Heart left ventricle (tissue), 16 donors: ENCODE data around the gene TLR1. TPM values are rescaled to one million over a fixed set of nuclear protein-coding genes. Genes with fewer than 3 reads are reported as not detected.

ENCODE experiments used
- ATAC-seq, 4 donors: fragments of 200-7000 bp; cut with Tn5 transposase; one replicate each; pipeline ENCODE4 v1.9.1; 2020 to 2022; ENCODE audit warnings: moderate library complexity in 4 of 4, mild to moderate bottlenecking in 3 of 4, moderate number of reproducible peaks in 1 of 4
- DNase-seq, 5 donors: peaks; one replicate each; pipeline ENCODE4 v3.0.0-alpha.2; 2020
- H3K27ac ChIP-seq, 12 donors: fragments of 200-600 bp; sonication (generic) in 4 of 12; one replicate each; pipeline versions ENCODE4 v1.5.0 to v1.8.0; 2016 to 2022; ENCODE audit warnings: mild to moderate bottlenecking in 2 of 12
- H3K27me3 ChIP-seq, 9 donors: fragments of 200-600 bp; sonication (generic) in 2 of 9; one replicate each; pipeline versions ENCODE4 v1.5.1 to v1.8.0; 2016 to 2022; ENCODE audit warnings: mild to moderate bottlenecking in 3 of 9
- H3K36me3 ChIP-seq, 9 donors: fragments of 200-600 bp; sonication (generic) in 2 of 9; one replicate each; pipeline versions ENCODE4 v1.5.0 to v1.8.0; 2018 to 2022; ENCODE audit warnings: mild to moderate bottlenecking in 2 of 9
- H3K4me1 ChIP-seq, 12 donors: fragments of 200-600 bp; sonication (generic) in 4 of 12; one replicate each; pipeline versions ENCODE4 v1.5.0 to v1.8.0; 2016 to 2022; ENCODE audit warnings: mild to moderate bottlenecking in 3 of 12
- H3K4me3 ChIP-seq, 12 donors: fragments of 200-600 bp; sonication (generic) in 4 of 12; one replicate each; pipeline versions ENCODE4 v1.5.0 to v1.8.0; 2017 to 2022; ENCODE audit warnings: mild to moderate bottlenecking in 9 of 12, moderate library complexity in 4 of 12
- H3K9me3 ChIP-seq, 12 donors: fragments of 200-600 bp; sonication (generic) in 4 of 12; one replicate each; pipeline versions ENCODE4 v1.5.0 to v1.8.0; 2016 to 2022; ENCODE audit warnings: mild to moderate bottlenecking in 1 of 12
- POLR2A ChIP-seq, 2 donors: fragments of 450-650 bp; IDR thresholded peaks; one replicate each; pipeline ENCODE4 v1.6.1; 2017; ENCODE audit warnings: antibody characterized with exemption in 2 of 2, mild to moderate bottlenecking in 2 of 2, moderate library complexity in 2 of 2
- WGBS, 4 donors: extraction: QIAGEN DNeasy Blood & Tissue Kit in 2 of 4; methylation state at CpG; one replicate each; pipeline versions ENCODE4 v1.1.5 to v1.1.7; 2013 to 2018; 5-methylcytosine and 5-hydroxymethylcytosine counted together
- intact Hi-C, 10 donors: fragments of 100-400 bp; cut with DNase I; formaldehyde crosslinking; loops; one replicate each; pipeline versions ENCODE4 v1.11.1 to v1.14.2; 2022
- polyA plus RNA-seq, 2 donors: library from polyadenylated mRNA; stranded (reverse); fragments of 200-250 nt; gene quantifications; one replicate each; pipeline ENCODE4 v1.2.3, GENCODE V29; 2013
- total RNA-seq, 9 donors: library from RNA; depleted of rRNA in 2 of 9; stranded (reverse); fragments of >200 nt in 2 of 9; fragmentation: NEBNext Ultra II Directional in 3 of 9; extraction: Animal tissue kit (Norgen Biotek cat#: 25700) in 3 of 9; gene quantifications; one replicate each; pipeline versions ENCODE4 v1.1.0 to v1.2.4, GENCODE V29; 2016 to 2023
- TF ChIP-seq, protein P1 (sequence below), 12 donors: fragments of 200-600 bp; sonication (generic) in 4 of 12; IDR thresholded peaks; one replicate each; pipeline versions ENCODE4 v1.5.0 to v1.8.0; 2018 to 2022; ENCODE audit warnings: antibody characterized with exemption in 12 of 12, mild to moderate bottlenecking in 5 of 12
- donor health status: ischemic (EF 13 %, LVEDD 7.1; RV severe dilation, severe dysfunction).
- donor health status: healthy with polysubstance abuse.
- donor health status: DM: no; HTN: yes; CAD: no.
- donor health status: DM: no; HTN: no; CAD: no.
- donor health status: ischemic (EF 25% LVEDD 6.9; RV normal size, moderate dysfunction).
- donor health status: ischemic (EF 25% LVEDD 5.7; RV mildly dilated, moderate dysfunction).
- donor health status: healthy.
- donor health status: DM: yes; HTN: yes; CAD: no.
- donor health status: ischemic (EF 35%, LVEDD 5.7; RV mildly dilated, moderate dysfunction).
- donor health status: nonischemic (EF 11% LVEDD 7.7; RV severe dilation, severe dysfunction).
- donor health status: DM: yes; HTN: yes; CAD: no.
- donor health status: PGD.
- donor health status: ischemic (EF 29% LVEDD 5.4; RV normal size, mild dysfunction).
- donor health status: nonischemic (EF 23%, LVEDD 6.1; RV moderate dilation, normal function).

The TLR1 gene
- total and polyA plus RNA-seq, 11 donors: 0.34 to 31.8 (median 2.8) TPM

DNA sequence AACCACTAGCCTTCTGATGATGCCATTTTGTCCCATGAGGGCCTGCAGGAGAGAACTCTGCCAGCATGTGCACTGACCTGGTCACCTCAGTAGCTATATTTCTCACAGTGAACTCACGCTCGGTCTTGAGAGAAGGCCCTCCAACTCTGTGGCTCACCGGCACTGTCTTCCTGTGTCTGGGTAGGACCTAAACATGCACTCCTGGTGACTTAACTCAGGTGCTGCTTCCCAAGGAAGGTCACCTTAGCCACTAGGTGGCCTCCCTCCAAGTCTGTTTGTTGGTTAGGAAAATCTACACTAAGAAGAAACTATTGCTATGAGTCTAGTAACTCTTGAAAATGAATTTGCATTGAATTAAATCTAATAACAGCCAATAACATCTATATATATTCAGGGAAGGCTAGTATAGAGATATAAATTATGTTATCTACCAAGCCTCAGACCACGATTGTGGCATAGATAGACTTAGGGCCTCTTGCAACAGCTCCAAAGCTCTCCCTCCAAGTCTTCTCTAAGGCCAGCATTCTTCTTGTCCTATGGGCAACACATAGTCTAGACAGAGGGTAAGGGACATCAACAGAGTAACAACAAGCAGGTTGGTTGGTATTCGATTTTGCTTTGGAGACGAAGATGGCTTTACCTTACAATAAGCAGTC, 46.5 kb downstream of the TLR1 start:
- intact Hi-C loops: loop anchor here in 8 of 10 donors (2.0 to 10.0 kb wide), 5 partner anchors 25 to 379 kb away; partner anchors contain the start of genes TLR6 (in 3 of the 8), TLR10 (in 2 of the 8) and FAM114A1 (in 1 of the 8)
- WGBS, 4 donors: 87 to 91% (median 89%) methylated on average over 6 of the region's 6 CpGs
- Histone ChIP-seq H3K36me3 (no peaks in the 10 kb centered on the region), H3K4me1 (peaks cover 0 to 49% (median 3%) of the 10 kb centered on the region in 12 donors), H3K4me3 (no peak overlapping the region), H3K27me3 (no peaks in the 10 kb centered on the region), H3K9me3 (no peaks in the 10 kb centered on the region), H3K27ac (peak overlapping the region in 1 of 12 donors; percentile 51)
- TF ChIP-seq POLR2A (IDR thresholded peaks at IDR 0.05): no peak
- TF ChIP-seq, protein P1, sequence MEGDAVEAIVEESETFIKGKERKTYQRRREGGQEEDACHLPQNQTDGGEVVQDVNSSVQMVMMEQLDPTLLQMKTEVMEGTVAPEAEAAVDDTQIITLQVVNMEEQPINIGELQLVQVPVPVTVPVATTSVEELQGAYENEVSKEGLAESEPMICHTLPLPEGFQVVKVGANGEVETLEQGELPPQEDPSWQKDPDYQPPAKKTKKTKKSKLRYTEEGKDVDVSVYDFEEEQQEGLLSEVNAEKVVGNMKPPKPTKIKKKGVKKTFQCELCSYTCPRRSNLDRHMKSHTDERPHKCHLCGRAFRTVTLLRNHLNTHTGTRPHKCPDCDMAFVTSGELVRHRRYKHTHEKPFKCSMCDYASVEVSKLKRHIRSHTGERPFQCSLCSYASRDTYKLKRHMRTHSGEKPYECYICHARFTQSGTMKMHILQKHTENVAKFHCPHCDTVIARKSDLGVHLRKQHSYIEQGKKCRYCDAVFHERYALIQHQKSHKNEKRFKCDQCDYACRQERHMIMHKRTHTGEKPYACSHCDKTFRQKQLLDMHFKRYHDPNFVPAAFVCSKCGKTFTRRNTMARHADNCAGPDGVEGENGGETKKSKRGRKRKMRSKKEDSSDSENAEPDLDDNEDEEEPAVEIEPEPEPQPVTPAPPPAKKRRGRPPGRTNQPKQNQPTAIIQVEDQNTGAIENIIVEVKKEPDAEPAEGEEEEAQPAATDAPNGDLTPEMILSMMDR (IDR thresholded peaks at IDR 0.05): peak in 1 of 12 donors; percentile 8
- ATAC-seq (no peak), DNase-seq (no peak)

DNA sequence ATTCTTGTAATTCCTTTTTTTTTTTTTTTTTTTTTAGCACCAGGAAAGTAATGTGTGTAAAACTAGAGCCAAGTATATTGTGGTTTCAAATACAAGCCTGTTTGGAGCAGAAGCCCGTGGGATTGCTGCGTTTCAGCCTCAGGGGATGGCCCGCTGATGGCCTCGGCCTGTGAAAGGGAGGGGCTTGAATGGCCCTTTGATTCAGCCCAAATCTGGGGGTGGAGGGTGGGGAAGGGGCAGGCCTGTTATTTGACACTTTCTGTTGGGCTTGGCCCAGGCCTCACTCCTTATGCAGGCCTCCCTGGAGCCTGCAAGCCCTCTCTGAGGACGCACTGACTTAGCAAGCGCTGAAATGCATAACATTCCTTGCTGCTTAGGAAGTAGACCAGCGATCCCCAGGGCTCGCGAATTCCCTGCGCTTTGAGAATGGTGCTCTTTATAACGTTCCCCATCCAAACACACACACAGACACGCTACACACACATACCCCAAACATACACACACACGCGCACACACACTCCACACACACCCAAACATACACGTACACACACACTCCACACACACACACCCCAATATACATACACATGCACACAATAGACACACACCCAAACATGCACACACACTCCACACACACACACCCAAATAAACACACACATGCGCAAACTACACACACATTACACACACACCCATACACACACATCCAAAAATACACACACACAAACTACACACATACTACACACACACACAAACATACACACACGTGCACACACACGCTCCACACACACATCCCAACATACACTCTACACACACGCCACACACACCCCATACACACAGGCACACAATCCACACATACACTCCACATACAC, 51.4 kb downstream of the TLR1 start:
- Histone ChIP-seq H3K9me3 (peaks cover 0 to under 1% (median 0%) of the 10 kb centered on the region in 12 donors), H3K27me3 (no peaks in the 10 kb centered on the region), H3K4me1 (peaks cover 0 to 39% (median 4%) of the 10 kb centered on the region in 12 donors), H3K27ac (peak overlapping the region in 9 of 12 donors; percentile 18 to 75 (median 57)), H3K36me3 (no peaks in the 10 kb centered on the region), H3K4me3 (peak overlapping the region in 4 of 12 donors; percentile 8 to 27 (median 23))
- TF ChIP-seq, protein P1 (IDR thresholded peaks at IDR 0.05): no peak
- TF ChIP-seq POLR2A (IDR thresholded peaks at IDR 0.05): peak in 1 of 2 donors; percentile 15
- WGBS, 4 donors: 39 to 41% (median 40%) methylated on average over 18 to 19 of the region's 19 CpGs
- DNase-seq (peak; percentile 85 to 92 (median 86)), ATAC-seq (peak; percentile 95 to 98 (median 96))
- intact Hi-C loops: loop anchor here in 2 of 10 donors (5.0 to 10.0 kb wide), 2 partner anchors 112 to 384 kb away; partner anchors contain the start of gene FAM114A1 (in 1 of the 2)

DNA sequence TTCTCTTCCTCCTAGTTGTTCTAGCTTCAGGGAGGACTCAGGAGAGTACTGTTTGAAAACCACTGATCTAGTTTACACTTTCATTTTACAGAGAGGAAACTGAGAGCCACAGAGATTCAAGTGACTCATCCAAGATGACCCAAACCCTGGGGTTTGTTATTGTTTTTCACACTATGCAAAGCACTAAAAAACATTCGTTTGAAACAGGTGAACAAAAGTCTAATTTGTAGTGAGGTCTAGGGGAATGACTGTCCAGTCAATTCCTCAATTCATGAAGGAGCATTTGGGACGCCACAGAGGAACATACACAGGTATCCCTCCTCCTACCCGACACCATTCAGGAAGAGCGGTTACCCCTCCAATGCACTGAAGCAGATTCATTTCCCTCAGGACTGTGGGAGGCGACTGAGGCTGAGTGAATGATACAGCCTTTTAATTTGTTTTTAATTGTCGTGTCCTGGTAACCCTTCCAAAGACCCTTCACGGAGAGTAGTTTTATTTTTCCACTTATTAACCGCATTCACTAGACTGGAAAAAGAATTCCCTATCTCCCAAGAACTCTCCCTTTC, 52.1 kb downstream of the TLR1 start:
- no peaks in the 10 kb centered on the region for H3K36me3 ChIP-seq
- 63 to 70% (median 65%) methylated on average over 8 of the region's 8 CpGs for WGBS, 4 donors
- intact Hi-C loops: loop anchor here in 2 of 10 donors (5.0 to 10.0 kb wide), 2 partner anchors 112 to 385 kb away; partner anchors contain the start of gene FAM114A1 (in 1 of the 2)
- no peaks in the 10 kb centered on the region for H3K27me3 ChIP-seq
- peak overlapping the region in 4 of 12 donors; percentile 8 to 27 (median 23) for H3K4me3 ChIP-seq
- peaks cover 0 to 32% (median 4%) of the 10 kb centered on the region in 12 donors for H3K4me1 ChIP-seq
- DNase-seq: no peak
- peaks cover 0 to 7% (median 0%) of the 10 kb centered on the region in 12 donors for H3K9me3 ChIP-seq
- H3K27ac ChIP-seq: peak overlapping the region in 9 of 12 donors; percentile 18 to 75 (median 57)
- TF ChIP-seq, protein P1 (IDR thresholded peaks at IDR 0.05): no peak
- peak in 2 of 4 donors; percentile 22 to 30 for ATAC-seq
